Endothelial cell of umbilical vein (primary cell): Measurements from ENCODE around the gene PPFIA2. TPM values are rescaled to one million over a fixed set of nuclear protein-coding genes. Genes with fewer than 3 reads are reported as not detected.

Source experiments
- BruUV-seq: library from RNA; stranded (reverse); fragments of 400-500 nt; replicated peaks from 2 replicates; lab custom pipeline; 2021; lab: Mats Ljungman, UMichigan
- CTCF ChIA-PET: fragments of 300-600, 350-600 bp; sonication (Branson Sonifier 250); formaldehyde crosslinking; loops from one replicate; lab custom pipeline; 2021; ENCODE audit warnings: antibody characterized with exemption, inconsistent platforms; lab: Charles Lee
- POLR2A ChIA-PET: fragments of 300-600, 350-600 bp; sonication (Branson Sonifier 250); formaldehyde crosslinking; loops from one replicate; lab custom pipeline; 2021; ENCODE audit warnings: antibody characterized with exemption, inconsistent platforms; lab: Charles Lee
- DNase-seq: peaks from one replicate; pipeline ENCODE4 v3.0.0-alpha.2; 2011; ENCODE audit warnings: low read depth, low spot score
- FAIRE-seq: peaks from 2 replicates; lab custom pipeline; 2011; peaks lifted over from hg19 to GRCh38; lab: Jason Lieb, UNC
- H2AFZ ChIP-seq: 2 replicates; pipeline ENCODE4 v1.6.0; 2012; ENCODE audit warnings: low read depth, low read length, control low read depth, inconsistent platforms
- H3K27ac ChIP-seq: 2 replicates; pipeline ENCODE4 v1.5.1; 2011; ENCODE audit warnings: low read depth, mild to moderate bottlenecking, control low read depth, low read length, moderate library complexity; ENCODE audit not compliant: insufficient read depth
- H3K27me3 ChIP-seq, 2 experiments: 2 replicates each; pipeline versions ENCODE4 v1.6.0 to v1.6.1; 2011; ENCODE audit warnings: low read length in 2 of 2, mixed read lengths in 1 of 2; ENCODE audit not compliant: control insufficient read depth in 2 of 2, insufficient read depth in 2 of 2
- H3K36me3 ChIP-seq, 2 experiments: 2 replicates in 1 of 2; 3 replicates in 1 of 2; pipeline ENCODE4 v1.5.1; 2011; ENCODE audit warnings: low read length in 2 of 2, mild to moderate bottlenecking in 1 of 2, moderate library complexity in 1 of 2; ENCODE audit not compliant: control insufficient read depth in 2 of 2, insufficient read depth in 2 of 2; ENCODE audit errors: extremely low read depth in 1 of 2
- H3K4me1 ChIP-seq: 3 replicates; pipeline ENCODE4 v1.5.1; 2011; ENCODE audit warnings: mild to moderate bottlenecking, low read length; ENCODE audit not compliant: control insufficient read depth, insufficient read depth; ENCODE audit errors: extremely low read depth
- H3K4me2 ChIP-seq: 2 replicates; pipeline ENCODE4 v1.6.1; 2011; ENCODE audit warnings: low read length, control low read depth, mixed read lengths; ENCODE audit not compliant: insufficient read depth
- H3K4me3 ChIP-seq, 3 experiments: fragments of 200-600 bp in 1 of 3; sonication (generic), shearing (Covaris generic) in 1 of 3; replicated peaks in 1 of 3; 2 replicates each; pipeline ENCODE4 v1.5.1; 2011 to 2016; ENCODE audit warnings: control low read depth in 3 of 3, low read length in 3 of 3, mild to moderate bottlenecking in 2 of 3, inconsistent platforms in 1 of 3, low read depth in 1 of 3, moderate library complexity in 1 of 3; ENCODE audit not compliant: insufficient read depth in 1 of 3
- H3K79me2 ChIP-seq: 2 replicates; pipeline ENCODE4 v1.6.0; 2012; ENCODE audit warnings: low read length, inconsistent platforms; ENCODE audit not compliant: control insufficient read depth, insufficient read depth
- H3K9ac ChIP-seq: replicated peaks from 2 replicates; pipeline ENCODE3; 2011; ENCODE audit warnings: low read length, control low read depth; ENCODE audit not compliant: insufficient read depth; ENCODE audit errors: extremely low read depth
- H3K9me1 ChIP-seq: replicated peaks from 3 replicates; pipeline ENCODE4 v1.6.0; 2011; ENCODE audit warnings: mild to moderate bottlenecking, low read length; ENCODE audit not compliant: control insufficient read depth, insufficient read depth; ENCODE audit errors: extremely low read depth
- H3K9me3 ChIP-seq: replicated peaks from 2 replicates; pipeline ENCODE4 v1.5.1; 2012; ENCODE audit warnings: low read length, inconsistent platforms; ENCODE audit not compliant: control insufficient read depth, insufficient read depth
- H4K20me1 ChIP-seq: replicated peaks from 2 replicates; pipeline ENCODE3; 2011; ENCODE audit warnings: mild to moderate bottlenecking, low read length; ENCODE audit not compliant: control insufficient read depth, insufficient read depth; ENCODE audit errors: extremely low read depth
- EZH2 ChIP-seq: IDR thresholded peaks from 2 replicates; pipeline ENCODE4 v1.6.1; 2012; ENCODE audit warnings: borderline replicate concordance, low read depth, mild to moderate bottlenecking, moderate library complexity, low read length, inconsistent platforms; ENCODE audit not compliant: severe bottlenecking
- FOS ChIP-seq: IDR thresholded peaks from 2 replicates; pipeline ENCODE4 v1.6.1; 2011; ENCODE audit warnings: mild to moderate bottlenecking, low read length, moderate library complexity, borderline replicate concordance; ENCODE audit not compliant: insufficient read depth
- GATA2 ChIP-seq: IDR thresholded peaks from 2 replicates; pipeline ENCODE4 v1.7.0; 2011; ENCODE audit warnings: low read depth, mild to moderate bottlenecking, moderate library complexity, mixed read lengths, low read length; ENCODE audit not compliant: insufficient read length, insufficient read depth
- JUN ChIP-seq: IDR thresholded peaks from 2 replicates; pipeline ENCODE4 v1.6.1; 2011; ENCODE audit warnings: borderline replicate concordance, low read depth; ENCODE audit not compliant: insufficient read length, insufficient read depth
- MYC ChIP-seq: IDR thresholded peaks from one replicate; pipeline ENCODE4 v1.6.1; 2011; ENCODE audit warnings: mild to moderate bottlenecking, low read depth, low read length
- POLR2A ChIP-seq: IDR thresholded peaks from 2 replicates; pipeline ENCODE4 v1.6.1; 2012; ENCODE audit warnings: low read depth, mild to moderate bottlenecking, control low read depth, low read length
- POLR2AphosphoS5 ChIP-seq: IDR thresholded peaks from 2 replicates; pipeline ENCODE4 v1.6.1; 2012; ENCODE audit warnings: low read depth, mild to moderate bottlenecking, control low read depth, low read length, moderate library complexity; ENCODE audit not compliant: insufficient read depth
- dilution Hi-C: fragments of 300-500 bp; cut with MboI; formaldehyde crosslinking; loops from one replicate; pipeline ENCODE4 v1.15.0; 2019; ENCODE audit warnings: low sequenced_read_pairs; ENCODE audit not compliant: extremely low pct_ligation_motif_present
- intact Hi-C: fragments of 100-400 bp; cut with micrococcal nuclease; formaldehyde crosslinking; loops from one replicate; pipeline ENCODE4 v1.10.0; 2022
- polyA plus RNA-seq, 4 experiments: library from polyadenylated mRNA; depleted of rRNA in 3 of 4; stranded (reverse) in 3 of 4; unstranded in 1 of 4; fragments of >200 nt; gene quantifications; 2 replicates each; pipeline versions ENCODE4 v1.2.1 to v1.2.3, GENCODE V29; 2011 to 2012; ENCODE audit warnings: missing spikeins in 1 of 4
- total RNA-seq: library from RNA; stranded (reverse); gene quantifications from 2 replicates; pipeline ENCODE4 v1.2.3, GENCODE V29; 2021
- TF ChIP-seq, protein P1 (sequence below): IDR thresholded peaks from 2 replicates; pipeline ENCODE4 v1.6.1; 2011; ENCODE audit not compliant: insufficient read depth, insufficient read length
- TF ChIP-seq, protein P2 (sequence below), 2 donors: IDR thresholded peaks; 1 replicate in 1 of 2; 2 replicates in 1 of 2; pipeline ENCODE4 v1.5.1; 2011; ENCODE audit warnings: low read length in 2 of 2, mild to moderate bottlenecking in 2 of 2, moderate library complexity in 2 of 2, control low read depth in 1 of 2, inconsistent platforms in 1 of 2, low read depth in 1 of 2; ENCODE audit not compliant: insufficient read depth in 1 of 2; ENCODE audit errors: extremely low read depth in 1 of 2

Gene PPFIA2
- total and polyA plus RNA-seq, 2 donors (not counting 3 experiments of a cell fraction or from before 2014, with no cell fraction given): not detected

DNA sequence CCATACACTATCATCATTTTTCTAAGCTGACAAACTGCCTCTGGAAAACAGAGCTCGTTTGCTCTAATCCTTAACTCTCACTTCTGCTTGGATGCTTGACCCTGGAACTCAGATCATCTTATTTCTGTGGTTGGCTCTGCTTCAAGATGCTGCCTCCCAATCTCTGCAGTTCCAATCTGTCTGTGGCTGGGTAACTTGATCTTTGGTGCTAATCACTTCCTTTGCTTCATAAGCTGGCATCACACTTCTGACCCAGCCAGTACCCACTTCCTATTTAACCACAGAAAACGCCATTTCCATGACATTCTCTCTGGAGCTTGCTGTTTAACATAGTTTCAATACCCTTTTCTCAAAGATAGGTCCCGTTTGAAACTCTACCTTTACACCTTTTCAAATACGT, 427.1 kb downstream of the PPFIA2 start:
- Histone ChIP-seq H3K4me1 (no peaks in the 10 kb centered on the region), H3K79me2 (no peaks in the 10 kb centered on the region), H3K9me3 (no peaks in the 10 kb centered on the region), H3K36me3 (no peaks in the 10 kb centered on the region), H2AFZ (no peak overlapping the region), H4K20me1 (no peaks in the 10 kb centered on the region), H3K9me1 (no peaks in the 10 kb centered on the region), H3K27me3 (no peaks in the 10 kb centered on the region), H3K27ac (no peak overlapping the region), H3K4me3 (no peak overlapping the region), H3K4me2 (no peak overlapping the region), H3K9ac (no peak overlapping the region)
- CTCF ChIA-PET: no interaction called here
- TF ChIP-seq, protein P1, sequence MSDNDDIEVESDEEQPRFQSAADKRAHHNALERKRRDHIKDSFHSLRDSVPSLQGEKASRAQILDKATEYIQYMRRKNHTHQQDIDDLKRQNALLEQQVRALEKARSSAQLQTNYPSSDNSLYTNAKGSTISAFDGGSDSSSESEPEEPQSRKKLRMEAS: no peak
- TF ChIP-seq EZH2 (no peak), POLR2A (no peak), JUN (no peak), POLR2AphosphoS5 (no peak), FOS (no peak), GATA2 (no peak), MYC (no peak)
- TF ChIP-seq, protein P2, sequence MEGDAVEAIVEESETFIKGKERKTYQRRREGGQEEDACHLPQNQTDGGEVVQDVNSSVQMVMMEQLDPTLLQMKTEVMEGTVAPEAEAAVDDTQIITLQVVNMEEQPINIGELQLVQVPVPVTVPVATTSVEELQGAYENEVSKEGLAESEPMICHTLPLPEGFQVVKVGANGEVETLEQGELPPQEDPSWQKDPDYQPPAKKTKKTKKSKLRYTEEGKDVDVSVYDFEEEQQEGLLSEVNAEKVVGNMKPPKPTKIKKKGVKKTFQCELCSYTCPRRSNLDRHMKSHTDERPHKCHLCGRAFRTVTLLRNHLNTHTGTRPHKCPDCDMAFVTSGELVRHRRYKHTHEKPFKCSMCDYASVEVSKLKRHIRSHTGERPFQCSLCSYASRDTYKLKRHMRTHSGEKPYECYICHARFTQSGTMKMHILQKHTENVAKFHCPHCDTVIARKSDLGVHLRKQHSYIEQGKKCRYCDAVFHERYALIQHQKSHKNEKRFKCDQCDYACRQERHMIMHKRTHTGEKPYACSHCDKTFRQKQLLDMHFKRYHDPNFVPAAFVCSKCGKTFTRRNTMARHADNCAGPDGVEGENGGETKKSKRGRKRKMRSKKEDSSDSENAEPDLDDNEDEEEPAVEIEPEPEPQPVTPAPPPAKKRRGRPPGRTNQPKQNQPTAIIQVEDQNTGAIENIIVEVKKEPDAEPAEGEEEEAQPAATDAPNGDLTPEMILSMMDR (IDR thresholded peaks at IDR 0.05; ENCODE audit: extremely low read depth in 1 of 2, insufficient read depth in 1 of 2, low read depth in 1 of 2, low read length in 2 of 2): no peak
- FAIRE-seq: no peak
- intact Hi-C loops: no loop called here
- BruUV-seq: no TSS peak
- dilution Hi-C loops: no loop called here
- DNase-seq: no peak
- POLR2A ChIA-PET: no interaction called here
